ENCODE measurements around the gene KCNQ5. TPM values are rescaled to one million over a fixed set of nuclear protein-coding genes. Genes with fewer than 3 reads are reported as not detected.

Gene KCNQ5
- total RNA-seq, 1 donor from 2014 or later = not detected

- Histone ChIP-seq H3K4me2 (no peak overlapping the region), H3K9ac (no peak overlapping the region), H3K27me3 (no peaks in the 10 kb centered on the region), H3K4me3 (no peak overlapping the region), H3K4me1 (no peaks in the 10 kb centered on the region), H2AFZ (replicated peaks) (no peak overlapping the region), H3K36me3 (no peaks in the 10 kb centered on the region), H4K20me1 (ENCODE audit: low read depth) (no peaks in the 10 kb centered on the region), H3F3A (ENCODE audit: low read depth) (no peaks in the 10 kb centered on the region), H3K9me3 (ENCODE audit: low read depth) (no peaks in the 10 kb centered on the region), H3K79me2 (ENCODE audit: low read depth) (no peaks in the 10 kb centered on the region), H3K27ac (no peak overlapping the region)
- DNase-seq (ENCODE audit: low spot score) = no peak
- Mint-ChIP-seq H3K4me1 (peaks cover 5% of the 10 kb centered on the region), H3K9me3 (no peaks in the 10 kb centered on the region), H3K27me3 (ENCODE audit: insufficient read depth, low read depth) (no peaks in the 10 kb centered on the region), H3K36me3 (no peaks in the 10 kb centered on the region), H3K4me3 (no peak overlapping the region), H3K27ac (no peak overlapping the region)
- TF ChIP-seq EZH2 (IDR thresholded peaks at IDR 0.05) (no peak), CTCF (IDR thresholded peaks at IDR 0.05) (no peak), EZH2phosphoT487 (IDR thresholded peaks at IDR 0.05) (no peak)
Measured at GRCh38 chr6:72950114-72950860, 328.4 kb downstream of the KCNQ5 start.

- Histone ChIP-seq H3K4me1 (no peaks in the 10 kb centered on the region), H3K4me2 (no peak overlapping the region), H2AFZ (replicated peaks) (no peak overlapping the region), H3K9me3 (ENCODE audit: low read depth) (no peaks in the 10 kb centered on the region), H3K36me3 (no peaks in the 10 kb centered on the region), H4K20me1 (ENCODE audit: low read depth) (no peaks in the 10 kb centered on the region), H3K9ac (no peak overlapping the region), H3K79me2 (ENCODE audit: low read depth) (no peaks in the 10 kb centered on the region), H3F3A (ENCODE audit: low read depth) (no peaks in the 10 kb centered on the region), H3K27ac (no peak overlapping the region), H3K4me3 (no peak overlapping the region), H3K27me3 (no peaks in the 10 kb centered on the region)
- Mint-ChIP-seq H3K27me3 (ENCODE audit: insufficient read depth, low read depth) (no peaks in the 10 kb centered on the region), H3K27ac (no peak overlapping the region), H3K4me3 (no peak overlapping the region), H3K4me1 (peaks cover 5% of the 10 kb centered on the region), H3K36me3 (no peaks in the 10 kb centered on the region), H3K9me3 (no peaks in the 10 kb centered on the region)
- TF ChIP-seq CTCF (IDR thresholded peaks at IDR 0.05) (no peak), EZH2phosphoT487 (IDR thresholded peaks at IDR 0.05) (no peak), EZH2 (IDR thresholded peaks at IDR 0.05) (no peak)
- no peak for DNase-seq (ENCODE audit: low spot score)
Measured at GRCh38 chr6:72952808-72953630, 331.2 kb downstream of the KCNQ5 start.

- DNase-seq (ENCODE audit: low spot score) = no peak
- Mint-ChIP-seq H3K4me1 (peaks cover 5% of the 10 kb centered on the region), H3K9me3 (no peaks in the 10 kb centered on the region), H3K27ac (peak overlapping the region; percentile 5), H3K4me3 (no peak overlapping the region), H3K27me3 (ENCODE audit: insufficient read depth, low read depth) (no peaks in the 10 kb centered on the region), H3K36me3 (no peaks in the 10 kb centered on the region)
- H3K9ac ChIP-seq = no peak overlapping the region
- no peaks in the 10 kb centered on the region for H3K9me3 ChIP-seq (ENCODE audit: low read depth)
- peak overlapping the region; percentile 77 for H2AFZ ChIP-seq (replicated peaks)
- H3K4me2 ChIP-seq = no peak overlapping the region
- H3K79me2 ChIP-seq (ENCODE audit: low read depth) = no peaks in the 10 kb centered on the region
- no peaks in the 10 kb centered on the region for H4K20me1 ChIP-seq (ENCODE audit: low read depth)
- no peaks in the 10 kb centered on the region for H3K4me1 ChIP-seq
- no peaks in the 10 kb centered on the region for H3F3A ChIP-seq (ENCODE audit: low read depth)
- H3K27me3 ChIP-seq = no peaks in the 10 kb centered on the region
- no peaks in the 10 kb centered on the region for H3K36me3 ChIP-seq
- H3K4me3 ChIP-seq = no peak overlapping the region
- H3K27ac ChIP-seq = no peak overlapping the region
- no peak for TF ChIP-seq CTCF (IDR thresholded peaks at IDR 0.05)
- no peak for TF ChIP-seq EZH2 (IDR thresholded peaks at IDR 0.05)
- TF ChIP-seq EZH2phosphoT487 (IDR thresholded peaks at IDR 0.05) = no peak
Measured at GRCh38 chr6:72953971-72954381, 332.1 kb downstream of the KCNQ5 start.
